PC-3 (cell line): Measurements from ENCODE around the gene PRSS27. TPM values are rescaled to one million over a fixed set of nuclear protein-coding genes. Genes with fewer than 3 reads are reported as not detected.
"Not testable (repeated sequence)": the region's sequence is repeated elsewhere in the genome, so short reads cannot be mapped to it uniquely, and the experiment has no call there.

Source experiments
- ATAC-seq: fragments of 200-7000 bp; cut with Tn5 transposase; 2 replicates; pipeline ENCODE4 v1.9.1; 2020; ENCODE audit warnings: mild to moderate bottlenecking, moderate library complexity
- BruUV-seq: library from RNA; stranded (reverse); fragments of 400-500 nt; replicated peaks from 2 replicates; lab custom pipeline; 2021; lab: Mats Ljungman, UMichigan
- CTCF ChIA-PET: fragments of 300-600 bp; sonication (Branson Sonifier 250); formaldehyde crosslinking; loops from one replicate; lab custom pipeline; 2022; ENCODE audit warnings: antibody characterized with exemption; lab: Charles Lee
- POLR2A ChIA-PET: fragments of 300-600 bp; sonication (Branson Sonifier 250); formaldehyde crosslinking; loops from one replicate; lab custom pipeline; 2022; ENCODE audit warnings: antibody characterized with exemption; ENCODE audit not compliant: unreplicated experiment; lab: Charles Lee
- DNase-seq: peaks from one replicate; pipeline ENCODE4 v3.0.0-alpha.2; 2015
- H2AFZ ChIP-seq: fragments of 300-600 bp; sonication (generic); 2 replicates; pipeline ENCODE4 v1.6.0; 2016; ENCODE audit warnings: antibody characterized with exemption, low read length
- H3F3A ChIP-seq: fragments of 300-600 bp; sonication (generic); one replicate; pipeline ENCODE4 v1.6.0; 2017; ENCODE audit warnings: antibody characterized with exemption, low read length, control low read depth, mild to moderate bottlenecking; ENCODE audit not compliant: unreplicated experiment
- H3K27ac ChIP-seq: fragments of 300-600 bp; sonication (generic); 2 replicates; pipeline ENCODE4 v1.5.1; 2016; ENCODE audit warnings: mild to moderate bottlenecking, low read length
- H3K27me3 ChIP-seq: fragments of 300-600 bp; sonication (generic); 2 replicates; pipeline ENCODE4 v1.6.1; 2016; ENCODE audit warnings: low read length, mixed read lengths
- H3K36me3 ChIP-seq: fragments of 300-600 bp; sonication (generic); 2 replicates; pipeline ENCODE4 v1.6.1; 2016; ENCODE audit warnings: low read depth, mixed run types, low read length, mixed read lengths
- H3K4me1 ChIP-seq: fragments of 300-600 bp; sonication (generic); 2 replicates; pipeline ENCODE4 v1.5.1; 2016; ENCODE audit warnings: low read length; ENCODE audit not compliant: insufficient read depth
- H3K4me2 ChIP-seq: fragments of 300-600 bp; sonication (generic); 2 replicates; pipeline ENCODE4 v1.6.0; 2016; ENCODE audit warnings: low read length
- H3K4me3 ChIP-seq: fragments of 300-600 bp; sonication (generic); 2 replicates; pipeline ENCODE4 v1.5.1; 2016; ENCODE audit warnings: mild to moderate bottlenecking, low read length, mixed read lengths
- H3K79me2 ChIP-seq: fragments of 300-600 bp; sonication (generic); 2 replicates; pipeline ENCODE4 v1.6.1; 2017; ENCODE audit warnings: low read length, mixed read lengths
- H3K9ac ChIP-seq: fragments of 300-600 bp; sonication (generic); 2 replicates; pipeline ENCODE4 v1.6.0; 2016; ENCODE audit warnings: mild to moderate bottlenecking, low read length
- H3K9me2 ChIP-seq: fragments of 300-600 bp; sonication (generic); replicated peaks from 2 replicates; pipeline ENCODE4 v1.6.1; 2016; ENCODE audit warnings: mixed run types, low read length, mixed read lengths
- H3K9me3 ChIP-seq: fragments of 300-600 bp; sonication (generic); 2 replicates; pipeline ENCODE4 v1.6.1; 2016; ENCODE audit warnings: low read length, mixed read lengths
- H4K20me1 ChIP-seq: fragments of 300-600 bp; sonication (generic); 2 replicates; pipeline ENCODE4 v1.6.1; 2016; ENCODE audit warnings: low read length, mixed read lengths
- EZH2 ChIP-seq: fragments of 300-600 bp; sonication (generic); IDR thresholded peaks from one replicate; pipeline ENCODE4 v1.6.1; 2017; ENCODE audit warnings: antibody characterized with exemption, mild to moderate bottlenecking, low read length; ENCODE audit not compliant: unreplicated experiment
- EZH2phosphoT487 ChIP-seq: fragments of 300-600 bp; sonication (generic); IDR thresholded peaks from 2 replicates; pipeline ENCODE4 v1.6.1; 2018; ENCODE audit warnings: mild to moderate bottlenecking, antibody characterized with exemption, low read length, borderline replicate concordance
- intact Hi-C: fragments of 100-400 bp; cut with micrococcal nuclease; formaldehyde crosslinking; loops from 2 replicates; pipeline ENCODE4 v1.9.0; 2023
- total RNA-seq: library from RNA; depleted of rRNA; stranded (reverse); fragments of >200 nt; gene quantifications from 2 replicates; pipeline ENCODE4 v1.2.3, GENCODE V29; 2014
- TF ChIP-seq, protein P1 (sequence below): fragments of 300-600 bp; sonication (generic); conservative IDR thresholded peaks from 2 replicates; pipeline ENCODE4 v1.5.1; 2017; ENCODE audit warnings: antibody characterized with exemption, low read depth, mild to moderate bottlenecking, low read length

PRSS27 gene
- total RNA-seq, 1 experiment from 2014 or later: 1.2 TPM

DNA sequence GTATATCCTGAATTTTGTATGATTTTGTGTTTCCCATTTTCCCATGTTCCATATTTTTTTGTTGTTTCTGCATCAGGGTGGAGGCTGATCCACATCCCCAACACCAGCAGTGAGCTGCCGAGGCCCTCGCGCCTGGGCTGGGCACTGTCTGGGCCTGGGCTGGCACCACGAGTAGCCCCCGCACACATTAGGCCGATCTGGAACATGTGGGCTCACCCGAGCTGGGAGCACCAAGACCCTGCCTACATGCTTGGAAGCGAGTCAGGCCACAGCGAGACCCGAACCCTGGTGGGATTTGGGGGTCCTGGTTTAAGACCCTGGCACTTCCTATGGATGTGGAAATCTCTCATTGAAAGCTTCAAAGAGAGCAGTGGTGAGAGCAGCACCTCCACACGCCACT lies 29.2 kb downstream of the PRSS27 start:
- Histone ChIP-seq H3K9me2 (no peaks in the 10 kb centered on the region), H3K27me3 (no peaks in the 10 kb centered on the region), H3K4me2 (no peak overlapping the region), H3K27ac (no peak overlapping the region), H3F3A (no peaks in the 10 kb centered on the region), H3K4me1 (no peaks in the 10 kb centered on the region), H3K9ac (no peak overlapping the region), H3K9me3 (no peaks in the 10 kb centered on the region), H2AFZ (no peak overlapping the region), H3K79me2 (peaks cover 51% of the 10 kb centered on the region), H3K36me3 (no peaks in the 10 kb centered on the region), H4K20me1 (peaks cover 5% of the 10 kb centered on the region; the same call in 1 of the 2 replicates), H3K4me3 (no peak overlapping the region)
- BruUV-seq: no TSS peak
- ChIA-PET POLR2A (no interaction called here), CTCF (no interaction called here)
- ATAC-seq (no peak), DNase-seq (no peak)
- intact Hi-C loops: no loop called here
- TF ChIP-seq, protein P1, sequence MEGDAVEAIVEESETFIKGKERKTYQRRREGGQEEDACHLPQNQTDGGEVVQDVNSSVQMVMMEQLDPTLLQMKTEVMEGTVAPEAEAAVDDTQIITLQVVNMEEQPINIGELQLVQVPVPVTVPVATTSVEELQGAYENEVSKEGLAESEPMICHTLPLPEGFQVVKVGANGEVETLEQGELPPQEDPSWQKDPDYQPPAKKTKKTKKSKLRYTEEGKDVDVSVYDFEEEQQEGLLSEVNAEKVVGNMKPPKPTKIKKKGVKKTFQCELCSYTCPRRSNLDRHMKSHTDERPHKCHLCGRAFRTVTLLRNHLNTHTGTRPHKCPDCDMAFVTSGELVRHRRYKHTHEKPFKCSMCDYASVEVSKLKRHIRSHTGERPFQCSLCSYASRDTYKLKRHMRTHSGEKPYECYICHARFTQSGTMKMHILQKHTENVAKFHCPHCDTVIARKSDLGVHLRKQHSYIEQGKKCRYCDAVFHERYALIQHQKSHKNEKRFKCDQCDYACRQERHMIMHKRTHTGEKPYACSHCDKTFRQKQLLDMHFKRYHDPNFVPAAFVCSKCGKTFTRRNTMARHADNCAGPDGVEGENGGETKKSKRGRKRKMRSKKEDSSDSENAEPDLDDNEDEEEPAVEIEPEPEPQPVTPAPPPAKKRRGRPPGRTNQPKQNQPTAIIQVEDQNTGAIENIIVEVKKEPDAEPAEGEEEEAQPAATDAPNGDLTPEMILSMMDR: no peak
- no peak for TF ChIP-seq EZH2
- TF ChIP-seq EZH2phosphoT487: no peak

DNA sequence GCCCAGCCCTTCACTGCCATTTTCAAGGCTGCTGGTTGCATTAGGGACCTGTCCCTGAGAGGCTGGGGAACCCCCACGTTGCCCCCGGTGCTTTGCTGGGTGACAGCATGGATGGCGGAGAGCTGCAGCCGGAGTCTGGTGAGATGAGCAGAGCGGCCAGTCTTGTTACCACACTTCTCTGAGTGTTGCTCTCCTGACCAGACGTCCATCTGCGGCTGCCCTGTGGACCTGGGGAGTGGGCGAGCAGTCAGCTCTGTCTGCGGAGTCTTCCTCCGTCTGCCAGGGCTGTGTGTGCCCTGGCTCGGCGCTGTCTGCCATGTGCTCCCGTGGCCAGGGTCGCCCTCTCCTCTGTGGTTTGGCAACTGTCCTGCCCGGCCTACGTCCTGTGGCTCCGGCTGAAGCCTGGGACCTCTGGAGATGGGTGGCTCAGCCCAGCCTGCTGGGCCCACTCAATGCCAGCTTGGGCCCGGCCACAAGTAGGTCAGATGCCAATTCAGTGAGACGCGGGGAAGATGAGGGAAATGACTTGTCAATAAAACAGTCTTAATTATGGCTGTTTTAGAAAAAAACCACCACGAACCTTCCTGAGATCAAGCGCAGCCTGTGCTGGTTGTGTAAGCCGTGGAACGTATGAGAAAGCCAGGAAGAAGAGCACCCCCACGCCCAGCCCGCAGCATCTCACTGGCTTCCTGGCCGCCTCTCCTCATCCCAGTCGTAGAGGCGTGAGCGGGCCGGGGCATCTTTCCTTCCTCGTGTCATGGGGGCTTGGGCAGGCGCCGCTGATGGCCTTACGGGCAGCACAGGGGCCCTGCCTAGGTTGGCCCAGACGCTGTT lies 29.8 kb downstream of the PRSS27 start:
- no peak overlapping the region for H3K27ac ChIP-seq
- H3K9ac ChIP-seq: no peak overlapping the region
- peaks cover 51% of the 10 kb centered on the region for H3K79me2 ChIP-seq
- H3K4me1 ChIP-seq: no peaks in the 10 kb centered on the region
- no TSS peak for BruUV-seq
- POLR2A ChIA-PET: no interaction called here
- H3F3A ChIP-seq: no peaks in the 10 kb centered on the region
- CTCF ChIA-PET: no interaction called here
- H2AFZ ChIP-seq: no peak overlapping the region
- DNase-seq (no peak), ATAC-seq (no peak)
- no peaks in the 10 kb centered on the region for H3K27me3 ChIP-seq
- H3K36me3 ChIP-seq: no peaks in the 10 kb centered on the region
- TF ChIP-seq EZH2 (no peak), EZH2phosphoT487 (no peak)
- TF ChIP-seq, protein P1: no peak
- peaks cover 5% of the 10 kb centered on the region; the same call in 1 of the 2 replicates for H4K20me1 ChIP-seq
- H3K9me3 ChIP-seq: no peaks in the 10 kb centered on the region
- no peak overlapping the region for H3K4me3 ChIP-seq
- intact Hi-C loops: no loop called here
- H3K4me2 ChIP-seq: no peak overlapping the region
- H3K9me2 ChIP-seq: no peaks in the 10 kb centered on the region

DNA sequence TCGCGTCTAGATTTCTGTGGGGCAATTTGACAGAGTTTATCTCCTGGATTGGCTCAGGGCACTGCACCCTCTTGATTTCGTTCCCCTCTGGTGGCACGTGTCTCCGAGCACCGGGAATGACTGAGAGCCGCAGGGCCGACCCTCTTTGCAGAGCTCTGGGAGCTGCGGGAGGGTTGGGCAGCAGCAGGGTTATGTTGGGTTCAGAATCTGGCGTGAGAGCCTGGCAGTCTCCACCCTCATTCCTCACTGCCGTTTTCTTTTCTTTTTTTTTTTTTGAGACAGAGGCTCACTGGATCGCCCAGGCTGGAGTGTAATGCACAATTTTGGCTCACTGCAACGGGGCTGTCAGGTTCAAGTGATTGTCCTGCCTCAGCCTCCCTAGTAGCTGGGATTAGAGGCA lies 30.6 kb downstream of the PRSS27 start:
- POLR2A ChIA-PET, H3K9me2 ChIP-seq, H3K36me3 ChIP-seq, H3K9ac ChIP-seq, DNase-seq, intact Hi-C loops, H3K9me3 ChIP-seq, H3F3A ChIP-seq, H4K20me1 ChIP-seq, CTCF ChIA-PET, BruUV-seq, H2AFZ ChIP-seq, H3K4me1 ChIP-seq, ATAC-seq, H3K4me2 ChIP-seq, H3K4me3 ChIP-seq, H3K27ac ChIP-seq, H3K27me3 ChIP-seq: not testable (repeated sequence)
- peaks cover 57% of the 10 kb centered on the region for H3K79me2 ChIP-seq
